GM23338 (cell line): Measurements from ENCODE around the gene TNFRSF11A.

ENCODE experiments used
- CREB1 ChIP-seq: fragments of 250-450 bp; sonication (Bioruptor Pico); IDR thresholded peaks from 2 replicates; pipeline ENCODE4 v1.5.0; 2020; ENCODE audit warnings: low read depth, mild to moderate bottlenecking, moderate library complexity
- CTCF ChIP-seq, 2 experiments: fragments of 200-600 bp in 1 of 2; sonication (generic) in 1 of 2; conservative IDR thresholded peaks; 2 replicates each; pipeline versions ENCODE4 v1.5.1 to v1.6.1; 2016 to 2017; ENCODE audit warnings: antibody characterized with exemption in 2 of 2, low read depth in 2 of 2, mild to moderate bottlenecking in 2 of 2, moderate library complexity in 1 of 2
- ETS1 ChIP-seq: IDR thresholded peaks from 2 replicates; pipeline ENCODE4 v1.6.1; 2016; ENCODE audit warnings: antibody characterized with exemption
- EZH2 ChIP-seq: fragments of 200-600 bp; sonication (generic); IDR thresholded peaks from one replicate; pipeline ENCODE4 v1.8.0; 2017; ENCODE audit warnings: antibody characterized with exemption, mild to moderate bottlenecking, low read depth; ENCODE audit not compliant: unreplicated experiment
- EZH2phosphoT487 ChIP-seq: fragments of 200-600 bp; sonication (generic); IDR thresholded peaks from one replicate; pipeline ENCODE4 v1.8.1; 2018; ENCODE audit warnings: antibody characterized with exemption; ENCODE audit not compliant: unreplicated experiment
- JUNB ChIP-seq: IDR thresholded peaks from one replicate; pipeline ENCODE4 v1.6.1; 2016; ENCODE audit warnings: antibody characterized with exemption; ENCODE audit not compliant: unreplicated experiment
- NANOG ChIP-seq: IDR thresholded peaks from 2 replicates; pipeline ENCODE4 v1.6.1; 2016; ENCODE audit warnings: antibody characterized with exemption, borderline replicate concordance
- POLR2AphosphoS5 ChIP-seq: IDR thresholded peaks from 2 replicates; pipeline ENCODE4 v1.6.1; 2016; ENCODE audit warnings: antibody characterized with exemption, low read depth
- REST ChIP-seq: IDR thresholded peaks from one replicate; pipeline ENCODE4 v1.6.1; 2018; ENCODE audit warnings: antibody characterized with exemption; ENCODE audit not compliant: unreplicated experiment
- STAT1 ChIP-seq: IDR thresholded peaks from one replicate; pipeline ENCODE4 v1.6.1; 2016; ENCODE audit warnings: antibody characterized with exemption; ENCODE audit not compliant: unreplicated experiment
- ZNF114 ChIP-seq: fragments of 250-450 bp; sonication (Bioruptor Pico); IDR thresholded peaks from 2 replicates; pipeline ENCODE4 v1.5.0; 2020; ENCODE audit warnings: mild to moderate bottlenecking, moderate library complexity
- ZNF331 ChIP-seq: fragments of 250-450 bp; sonication (Bioruptor Pico); IDR thresholded peaks from 2 replicates; pipeline ENCODE4 v1.5.0; 2020; ENCODE audit warnings: low read depth, mild to moderate bottlenecking, moderate library complexity
- ZNF462 ChIP-seq: fragments of 250-450 bp; sonication (Bioruptor Pico); IDR thresholded peaks from 2 replicates; pipeline ENCODE4 v1.5.0; 2020; ENCODE audit warnings: mild to moderate bottlenecking, moderate library complexity

- TF ChIP-seq CREB1 (no peak), CTCF (conservative IDR thresholded peaks at IDR 0.05; ENCODE audit: low read depth in 2 of 2) (no peak), REST (no peak), JUNB (no peak), EZH2 (no peak), STAT1 (no peak), POLR2AphosphoS5 (no peak), EZH2phosphoT487 (no peak), ETS1 (no peak), NANOG (no peak), ZNF114 (CRISPR knock-in tag) (no peak), ZNF331 (CRISPR knock-in tag) (no peak), ZNF462 (CRISPR knock-in tag) (no peak)
Measured at GRCh38 chr18:62284637-62285036, 40.5 kb upstream of the TNFRSF11A start.
